ENCODE measurements around the gene CCK.
"Not testable (repeated sequence)": the region's sequence is repeated elsewhere in the genome, so short reads cannot be mapped to it uniquely, and the experiment has no call there.

The CCK gene, protein sequence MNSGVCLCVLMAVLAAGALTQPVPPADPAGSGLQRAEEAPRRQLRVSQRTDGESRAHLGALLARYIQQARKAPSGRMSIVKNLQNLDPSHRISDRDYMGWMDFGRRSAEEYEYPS

DNA sequence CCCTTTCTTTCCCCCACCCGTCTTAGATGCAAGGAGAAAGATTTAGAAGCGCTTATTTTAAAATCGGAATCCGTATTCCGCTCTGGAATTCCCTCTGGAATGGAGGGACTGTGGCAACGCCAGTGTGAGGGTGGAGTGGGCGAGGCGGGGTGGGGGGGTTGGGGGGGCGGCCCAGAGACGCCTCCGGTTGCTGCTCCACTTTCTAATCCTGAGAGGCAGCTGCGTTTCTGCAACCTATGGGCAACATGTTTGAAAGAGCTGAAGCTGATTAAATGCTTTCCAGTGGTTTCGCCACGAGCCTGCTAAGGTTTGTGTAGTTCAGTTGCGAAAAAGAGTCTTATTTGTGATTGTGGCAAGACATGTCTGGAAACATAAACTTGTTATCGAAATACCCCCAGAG is at the start of gene CCK:
CCK (minus strand) TSS at position 101 of the 400 bp plus-strand sequence. CDS start 2,555 bp downstream, outside the sequence.
- no peak for DNase-seq (ENCODE audit: low read depth, low spot score)

DNA sequence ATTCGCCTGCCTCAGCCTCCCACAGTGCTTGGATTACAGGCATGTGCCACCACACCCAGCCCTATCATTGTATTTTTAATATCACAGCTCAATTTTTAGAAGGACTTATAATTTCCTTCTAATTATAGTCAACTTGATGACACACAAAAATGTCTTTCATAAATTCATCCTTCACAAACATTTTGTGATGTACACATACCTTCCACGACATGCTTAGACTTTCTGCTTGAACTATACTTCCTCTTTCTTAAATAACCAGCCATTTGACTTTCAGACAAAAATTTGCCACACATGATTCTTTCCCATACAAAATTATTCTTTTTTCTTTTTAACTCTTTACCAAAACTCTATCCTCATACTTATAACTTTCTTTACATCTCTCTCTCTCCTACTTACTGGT is 48.4 kb upstream of the CCK start:
- DNase-seq (ENCODE audit: low read depth, low spot score), result no peak

DNA sequence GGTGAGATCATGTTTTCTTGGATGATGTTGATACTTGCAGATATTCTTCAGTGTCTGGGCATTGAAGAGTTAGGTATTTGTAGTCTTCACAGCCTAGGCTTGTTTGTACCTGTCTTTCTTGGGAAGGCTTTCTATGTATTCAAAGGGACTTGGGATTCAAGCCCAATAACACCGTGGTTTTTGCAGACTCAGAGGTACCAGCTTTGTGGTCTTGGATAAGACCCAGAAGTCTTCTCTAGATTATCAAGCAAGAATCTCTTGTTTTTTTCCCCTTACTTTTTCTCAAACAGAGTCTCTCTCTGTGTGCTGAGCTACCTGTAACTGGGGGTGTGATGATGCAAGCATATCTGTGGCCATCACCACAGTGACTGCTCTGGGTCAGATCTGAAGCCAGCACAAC is 42.7 kb upstream of the CCK start:
- DNase-seq (ENCODE audit: low read depth, low spot score), result no peak

DNA sequence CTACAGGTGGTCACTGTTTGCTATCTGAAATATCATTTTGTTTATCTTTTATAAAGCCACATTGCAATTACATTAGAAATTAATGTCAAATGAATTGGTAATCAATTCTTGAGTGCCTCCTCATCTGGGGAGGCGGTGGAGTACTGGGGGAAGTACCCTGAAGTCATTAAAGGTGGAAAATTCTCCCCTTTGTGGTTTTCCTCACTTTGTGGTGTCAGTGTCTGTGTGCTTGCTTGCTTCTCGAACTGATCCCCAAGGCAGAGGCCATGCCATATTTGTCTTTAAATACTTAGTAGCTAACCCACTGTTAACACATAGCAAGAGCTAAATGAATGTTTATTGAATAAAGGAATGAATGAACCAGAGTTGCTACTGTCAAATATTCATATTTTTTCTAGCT is 40.5 kb upstream of the CCK start:
- no peak for DNase-seq (ENCODE audit: low read depth, low spot score)

DNA sequence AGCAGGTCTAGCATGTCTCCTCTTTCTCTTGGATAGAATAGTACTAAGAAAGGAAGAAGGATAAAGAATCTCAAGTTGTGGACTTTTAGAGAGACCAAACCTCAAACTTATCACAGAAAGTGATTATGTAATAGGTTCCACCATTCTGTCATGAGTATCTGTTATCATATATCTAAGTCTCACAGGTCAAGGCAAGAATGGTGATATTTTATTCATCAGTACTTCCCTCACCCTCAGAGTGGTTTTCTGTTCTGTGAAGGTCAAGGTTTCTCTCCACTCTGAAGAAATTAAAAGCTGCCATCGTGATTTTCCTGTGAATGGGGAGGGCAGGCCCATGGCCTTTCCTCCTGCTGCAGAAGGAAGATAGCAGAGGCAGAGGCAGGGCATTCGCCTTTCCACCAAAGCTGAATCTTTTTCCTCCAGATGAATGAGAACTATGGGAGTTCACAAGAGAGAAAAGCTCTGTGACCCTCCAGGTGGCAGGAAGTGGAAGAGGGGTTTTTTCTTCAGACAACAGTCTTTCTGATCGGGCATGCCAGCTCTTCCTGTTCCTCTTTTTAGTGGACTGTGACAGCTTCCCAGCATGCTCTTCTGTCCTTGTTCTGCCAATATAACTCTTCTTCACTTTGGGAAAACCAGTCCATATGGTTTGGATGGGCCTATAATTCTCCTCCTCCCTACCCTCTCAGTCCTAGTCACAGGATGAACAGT is 37.1 kb upstream of the CCK start:
- DNase-seq (ENCODE audit: low read depth, low spot score), result no peak

DNA sequence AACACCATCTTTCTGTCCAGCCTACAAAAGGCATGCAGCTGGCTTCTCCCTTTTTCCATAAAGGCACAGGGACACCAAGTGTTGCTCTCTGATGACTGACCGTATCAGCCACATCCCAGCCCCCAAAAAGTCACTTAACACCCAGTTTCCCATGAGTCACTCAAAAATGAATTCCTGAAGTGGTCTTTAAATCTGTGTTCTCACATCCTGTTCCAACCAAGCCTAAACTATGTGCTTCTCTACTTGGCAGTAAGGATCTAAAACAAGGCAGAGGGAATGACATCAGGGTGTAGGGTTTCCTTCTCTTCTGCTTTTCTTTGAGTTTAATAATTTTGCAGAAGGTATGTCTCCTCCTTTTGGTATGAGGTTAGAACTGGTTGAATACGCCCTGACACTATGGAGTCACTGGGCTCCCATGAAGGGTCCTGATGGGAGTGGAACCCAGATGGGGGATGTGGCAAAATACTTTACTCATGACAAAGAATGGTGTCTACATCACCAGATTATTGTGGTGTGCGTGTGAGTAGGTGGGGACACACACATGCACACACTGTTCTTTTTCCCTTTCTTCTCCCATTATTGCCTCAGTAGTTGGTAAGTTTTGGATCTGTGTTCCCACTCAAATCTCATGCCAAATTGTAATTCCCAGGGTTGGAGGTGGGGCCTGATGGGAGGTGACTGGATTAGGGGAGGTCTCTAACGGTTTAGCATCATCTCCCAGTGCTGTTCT is 35.6 kb upstream of the CCK start:
- DNase-seq (ENCODE audit: low read depth, low spot score), result no peak

DNA sequence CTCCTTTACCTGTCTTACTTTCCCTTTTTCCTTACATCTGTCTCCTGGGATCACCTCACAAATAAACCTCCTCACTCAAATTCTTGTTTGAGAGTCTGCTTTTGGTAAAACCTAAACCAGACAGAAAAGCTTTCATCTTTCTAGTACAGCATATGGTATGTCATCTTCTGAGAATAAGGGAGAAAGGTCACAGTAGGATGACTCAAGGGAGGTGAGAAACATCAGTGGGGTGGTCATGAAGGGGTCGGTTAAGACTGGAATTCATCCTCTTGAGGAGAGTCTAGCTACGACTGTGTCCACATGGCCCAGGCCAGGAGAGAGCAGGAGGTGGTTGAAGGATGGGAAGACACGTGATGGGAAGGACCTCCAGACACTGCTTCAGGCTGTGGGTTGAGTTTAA is 34.8 kb upstream of the CCK start:
- no peak for DNase-seq (ENCODE audit: low read depth, low spot score)

DNA sequence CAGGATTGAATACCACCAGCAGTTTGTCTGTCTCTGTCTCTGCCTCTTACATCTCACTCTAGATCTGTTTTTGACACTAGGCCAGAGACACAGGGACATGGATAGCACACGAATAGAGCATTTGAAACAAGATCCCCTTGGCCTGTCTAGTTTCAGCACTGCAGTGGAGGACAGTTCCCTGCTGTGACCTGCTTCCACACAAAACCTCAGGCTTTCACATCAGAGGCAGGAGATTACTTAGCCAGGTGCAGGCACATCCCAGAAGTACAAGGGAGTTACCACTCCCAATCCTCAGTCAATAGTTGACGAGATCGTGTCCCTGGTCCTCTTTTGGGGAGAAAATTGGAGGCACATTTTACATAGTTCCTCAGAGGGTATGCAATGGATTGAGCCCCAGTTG is 34.0 kb upstream of the CCK start:
- DNase-seq (ENCODE audit: low read depth, low spot score), result peak; percentile 76

DNA sequence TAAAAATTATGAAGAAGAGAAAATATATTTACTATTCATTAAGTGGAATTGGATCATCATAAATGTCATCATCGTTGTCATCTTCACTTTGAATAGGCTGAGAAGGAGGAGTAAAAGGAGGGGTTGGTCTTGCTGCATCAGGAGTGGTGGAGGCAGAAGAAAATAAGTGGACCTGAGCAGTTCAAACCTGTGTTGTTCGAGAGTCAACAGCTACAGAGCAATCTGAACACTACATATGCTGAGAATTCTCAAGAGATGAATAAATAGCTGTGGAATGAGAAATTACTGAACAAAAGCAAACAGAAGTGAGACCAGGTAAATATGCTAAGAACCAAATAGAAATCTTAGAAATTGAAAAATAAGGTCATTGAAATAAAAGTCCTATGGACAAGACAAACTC is 32.3 kb upstream of the CCK start:
- DNase-seq (ENCODE audit: low read depth, low spot score), result no peak

DNA sequence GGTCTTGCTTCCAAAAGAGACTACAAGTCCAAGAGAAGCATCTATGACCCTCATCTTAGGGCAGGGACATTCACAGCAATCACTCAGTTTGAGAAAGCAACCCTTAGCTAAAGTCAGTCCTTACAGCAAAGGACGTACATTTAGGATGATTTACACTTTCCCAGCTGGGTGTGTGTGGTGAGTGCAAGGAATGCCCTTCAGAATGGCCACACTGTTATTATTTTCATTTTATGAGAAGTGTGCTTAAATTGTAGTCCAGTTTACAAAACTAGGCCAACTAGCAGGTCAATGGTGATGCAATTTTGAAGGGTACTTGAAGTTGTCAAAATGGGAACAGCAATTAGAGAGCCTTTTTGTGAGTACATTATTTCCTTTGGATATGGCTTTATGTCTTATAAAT is 26.0 kb upstream of the CCK start:
- no peak for DNase-seq (ENCODE audit: low read depth, low spot score)

DNA sequence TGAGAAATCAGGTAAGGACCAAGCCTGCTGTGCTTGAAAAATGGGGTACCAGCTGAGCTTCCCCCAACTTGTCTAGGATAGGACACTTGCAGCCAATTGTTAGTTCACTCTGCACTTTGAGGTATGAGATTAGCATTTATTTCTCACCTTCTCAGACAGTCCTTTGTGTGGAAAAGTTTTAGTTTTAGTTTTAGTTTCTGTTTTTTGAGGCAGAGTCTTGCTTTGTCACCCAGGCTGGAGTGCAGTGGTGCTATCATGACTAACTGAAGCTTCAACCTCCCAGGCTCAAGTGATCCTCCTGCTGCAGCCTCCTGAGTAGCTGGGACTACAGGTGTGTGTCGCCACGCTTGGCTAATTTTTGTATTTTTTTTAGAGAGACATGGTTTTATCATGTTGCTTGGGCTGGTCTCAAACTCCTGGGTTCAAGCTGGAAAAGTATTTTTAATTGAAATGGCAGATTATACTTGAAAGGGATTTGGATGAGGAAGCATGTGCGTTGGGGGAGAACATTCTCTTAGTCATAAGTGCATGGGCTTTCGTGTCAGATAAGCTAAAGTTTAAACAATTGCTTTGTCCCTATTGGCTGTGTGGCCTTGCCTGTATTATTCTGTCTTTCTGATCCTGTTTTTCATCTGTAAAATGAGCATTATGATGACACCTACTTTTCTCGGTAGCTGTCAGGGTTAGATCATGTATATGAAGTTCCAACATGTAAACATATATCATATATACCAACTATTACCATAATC is 25.2 kb upstream of the CCK start:
- no peak for DNase-seq (ENCODE audit: low read depth, low spot score)

DNA sequence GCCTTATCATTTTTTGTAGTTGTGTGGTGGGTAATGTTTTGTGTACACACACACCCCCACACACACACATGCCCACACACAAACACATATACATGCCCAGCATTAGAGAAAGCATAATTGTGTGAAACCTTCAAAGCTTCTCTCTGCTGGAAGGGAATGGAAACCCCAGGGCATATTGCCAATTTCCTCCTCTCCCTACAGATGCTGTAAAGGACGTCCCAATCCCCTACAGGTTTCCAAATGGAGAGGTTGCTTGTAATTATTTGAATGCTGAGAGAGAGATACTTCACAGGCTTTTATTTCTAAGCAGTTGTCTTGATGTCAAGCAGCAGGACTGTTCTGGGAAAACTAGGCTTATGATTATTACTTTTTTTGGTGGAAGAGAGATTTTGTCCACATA is 23.0 kb upstream of the CCK start:
- no peak for DNase-seq (ENCODE audit: low read depth, low spot score)

DNA sequence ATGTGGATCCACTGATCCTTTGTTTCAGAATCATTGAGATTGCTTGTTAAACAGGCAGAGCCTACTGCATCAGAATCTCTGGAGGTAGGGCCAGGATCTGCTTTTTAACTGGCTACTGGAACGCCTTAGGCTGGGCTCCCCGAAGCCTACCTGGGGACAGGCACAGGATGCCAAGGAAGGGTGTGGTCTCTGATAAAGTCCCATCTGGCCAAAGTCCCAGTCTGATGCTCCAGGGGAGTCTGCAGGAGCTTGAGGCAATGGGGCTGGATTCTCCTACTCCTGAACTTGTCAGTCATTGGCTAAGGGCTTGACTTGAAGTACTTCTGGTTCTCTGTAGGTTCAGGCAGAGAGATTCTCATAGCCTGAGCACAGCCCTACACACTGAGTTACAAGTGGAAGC is 22.4 kb upstream of the CCK start:
- no peak for DNase-seq (ENCODE audit: low read depth, low spot score)

DNA sequence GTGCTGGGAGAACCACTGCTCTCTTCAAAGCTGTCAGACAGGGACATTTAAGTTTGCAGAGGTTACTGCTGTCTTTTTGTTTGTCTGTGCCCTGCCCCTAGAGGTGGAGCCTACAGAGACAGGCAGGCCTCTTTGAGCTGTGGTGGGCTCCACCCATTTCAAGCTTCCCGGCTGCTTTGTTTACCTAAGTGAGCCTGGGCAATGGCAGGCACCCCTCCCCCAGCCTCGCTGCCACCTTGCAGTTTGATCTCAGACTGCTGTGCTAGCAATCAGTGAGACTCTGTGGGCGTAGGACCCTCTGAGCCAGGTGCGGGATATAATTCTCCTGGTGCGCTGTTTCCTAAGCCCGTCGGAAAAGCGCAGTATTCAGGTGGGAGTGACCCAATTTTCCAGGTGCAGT is 21.4 kb upstream of the CCK start:
- DNase-seq (ENCODE audit: low read depth, low spot score), result not testable (repeated sequence)

DNA sequence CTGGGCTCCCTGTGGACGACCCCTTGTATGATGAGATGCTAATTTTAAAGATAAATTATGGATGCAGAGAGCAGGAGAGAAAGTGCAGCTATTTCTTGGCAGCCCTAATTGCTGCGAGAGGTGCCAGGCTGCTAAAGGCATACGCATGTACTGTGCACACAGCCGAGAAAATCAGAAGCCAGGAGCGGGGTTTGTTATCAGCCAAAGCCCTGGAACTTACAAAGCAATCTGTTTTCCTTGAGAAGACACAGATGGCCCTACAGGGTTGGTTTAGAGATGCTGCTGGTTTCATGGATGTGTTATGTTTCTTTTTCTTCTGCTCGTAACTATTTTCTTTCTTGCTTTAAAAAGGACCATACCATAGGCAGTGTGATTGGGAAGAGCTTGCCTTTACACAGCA is 11.7 kb upstream of the CCK start:
- DNase-seq (ENCODE audit: low read depth, low spot score), result no peak

DNA sequence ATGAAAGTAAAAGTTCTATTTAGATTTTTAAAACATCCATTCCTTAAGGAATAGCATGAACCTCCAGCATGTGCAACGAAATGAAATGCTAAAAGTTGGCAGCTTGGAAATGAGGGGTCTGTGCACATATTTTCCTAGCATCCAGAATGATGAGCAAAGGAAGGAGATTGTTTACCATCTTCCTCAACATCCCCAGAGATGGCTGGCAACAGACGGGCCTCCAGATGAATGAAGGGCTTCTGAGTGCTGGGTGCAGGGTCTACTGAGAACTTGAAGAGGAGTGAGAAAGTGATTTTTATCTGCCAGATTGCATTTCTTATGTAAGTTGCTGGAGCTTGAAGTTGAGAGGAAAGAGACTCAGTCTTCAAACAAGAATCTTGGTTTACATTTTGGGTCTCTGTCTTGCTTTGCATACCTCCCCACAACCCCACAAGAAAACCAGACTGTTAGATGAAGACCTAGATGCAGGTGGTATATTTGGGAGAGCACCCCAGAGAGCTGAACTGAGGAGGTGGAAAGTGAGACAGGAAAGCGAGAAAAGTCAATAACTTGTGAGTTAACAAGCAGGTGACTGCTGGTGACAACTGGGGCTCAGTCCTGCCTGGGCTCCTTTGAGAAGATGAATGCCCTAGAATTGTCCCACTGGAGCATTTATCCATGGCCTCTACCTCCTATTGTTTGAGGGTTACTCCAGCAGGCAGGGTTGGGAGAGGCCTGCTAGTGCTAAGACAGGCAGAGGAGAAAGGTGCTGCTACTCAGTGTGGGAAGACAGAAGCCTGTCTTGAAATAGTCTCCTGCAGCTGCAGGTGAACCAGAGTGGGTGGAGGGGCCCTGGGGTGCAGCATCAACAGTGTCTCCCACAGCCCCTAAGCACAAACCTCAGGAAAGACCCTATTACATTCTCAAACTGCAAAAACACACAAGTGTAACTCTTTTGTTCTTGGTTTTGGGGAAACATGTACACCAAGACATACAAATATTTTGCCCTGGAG is 10.5 kb upstream of the CCK start:
- DNase-seq (ENCODE audit: low read depth, low spot score), result no peak

DNA sequence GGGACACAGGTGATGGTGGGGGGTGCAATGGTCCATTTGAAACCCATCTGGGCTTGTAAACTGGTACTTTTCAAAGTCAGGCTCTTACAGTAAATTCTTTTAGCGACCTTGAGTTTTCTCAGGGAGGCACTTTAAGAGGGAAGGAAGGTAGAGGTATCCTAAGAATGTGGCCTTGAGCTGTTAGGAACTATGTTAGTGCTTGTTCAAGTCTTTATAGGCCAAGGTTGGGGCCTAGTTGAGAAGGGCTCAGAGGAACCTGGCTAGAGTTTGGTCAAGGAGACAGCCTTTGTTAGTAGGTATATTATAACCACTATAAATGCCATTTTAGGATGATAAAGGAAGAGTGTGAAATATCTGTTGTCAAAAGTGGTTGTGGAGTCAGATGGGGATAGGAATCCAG is 9.2 kb upstream of the CCK start:
- DNase-seq (ENCODE audit: low read depth, low spot score), result no peak

DNA sequence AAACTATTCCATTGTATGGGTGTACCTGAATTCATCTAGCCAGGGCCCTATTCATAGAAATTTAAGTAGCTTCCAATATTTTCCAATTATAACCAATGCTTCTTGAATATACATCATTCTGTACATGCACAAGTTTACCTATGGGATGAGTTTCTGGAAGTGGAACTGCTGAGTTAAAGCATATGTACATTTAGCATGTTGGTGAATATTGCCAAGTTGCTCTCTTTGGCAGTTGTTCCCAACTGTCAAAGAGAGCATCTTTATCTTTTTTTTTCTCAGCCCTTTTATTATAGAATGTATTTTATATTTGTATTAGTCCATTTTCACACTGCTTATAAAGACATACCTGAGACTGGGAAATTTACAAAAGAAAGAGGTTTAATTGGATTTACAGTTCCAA is 8.3 kb upstream of the CCK start:
- DNase-seq (ENCODE audit: low read depth, low spot score), result no peak

DNA sequence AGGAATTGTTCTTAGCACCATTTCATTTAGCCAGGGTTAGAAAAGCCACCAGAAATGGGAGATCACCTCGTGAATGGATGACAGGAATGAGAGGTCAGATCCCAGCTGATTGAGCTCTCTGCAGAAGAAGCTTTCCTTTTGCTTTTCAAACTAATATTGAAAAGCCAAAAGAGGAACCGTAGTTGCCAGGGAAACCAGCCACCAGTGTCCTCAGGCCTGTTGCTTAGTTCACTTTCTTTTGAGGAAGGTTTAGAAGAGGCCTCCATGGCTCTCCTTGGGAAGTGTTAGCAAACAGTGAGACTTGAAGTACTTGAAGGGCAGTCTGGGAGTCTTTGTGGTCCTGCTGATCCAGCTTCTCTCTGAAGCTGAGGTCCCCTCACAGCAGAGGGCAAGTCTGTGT is 7.4 kb upstream of the CCK start:
- DNase-seq (ENCODE audit: low read depth, low spot score), result no peak

DNA sequence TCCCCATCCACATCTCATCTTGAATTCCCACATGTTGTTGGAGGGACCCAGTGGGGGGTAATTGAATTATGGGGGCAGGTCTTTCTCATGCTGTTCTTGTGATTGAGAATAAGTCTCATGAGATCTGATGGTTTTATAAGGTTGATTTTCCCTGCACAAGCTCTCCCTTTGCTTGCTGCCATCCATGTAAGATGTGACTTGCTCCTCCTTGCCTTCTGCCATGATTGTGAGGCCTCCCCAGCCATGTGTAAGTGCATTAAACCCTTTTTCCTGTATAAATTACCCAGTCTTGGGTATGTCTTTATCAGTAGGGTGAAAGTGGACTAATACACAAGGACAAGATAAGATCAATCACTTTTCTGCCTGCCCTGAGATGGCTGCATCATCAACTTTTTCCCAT is 5.8 kb upstream of the CCK start:
- no peak for DNase-seq (ENCODE audit: low read depth, low spot score)

DNA sequence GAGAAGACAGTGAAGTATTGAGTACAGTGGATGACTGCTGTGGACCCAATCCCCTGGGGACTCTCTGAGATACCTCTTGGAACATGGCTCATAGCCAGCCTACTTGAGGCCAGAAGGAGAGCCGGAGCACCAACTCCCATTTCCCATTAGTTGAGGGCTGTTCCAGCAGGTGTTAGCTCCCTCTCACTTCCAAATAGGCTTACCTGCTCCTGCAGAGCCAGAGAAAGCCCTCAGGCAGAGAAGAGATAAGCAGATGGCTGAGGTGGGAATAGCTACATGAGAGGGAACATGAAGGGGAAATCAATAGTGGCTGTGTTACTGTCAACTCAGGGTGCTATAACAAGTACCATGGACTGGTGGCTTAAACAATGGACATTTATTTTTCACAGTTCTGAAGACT is 4.6 kb upstream of the CCK start:
- no peak for DNase-seq (ENCODE audit: low read depth, low spot score)

Measured in astrocyte of the hippocampus (primary cell).